Measurements from ENCODE around the gene HOXA3. TPM values are rescaled to one million over a fixed set of nuclear protein-coding genes. Genes with fewer than 3 reads are reported as not detected.

HOXA3 gene
- total RNA-seq, 1 donor from 2014 or later = not detected

GRCh38 chr7:27148756-27149641 lies 3.4 kb downstream of the HOXA3 start:
- no peak overlapping the region for H3K4me3 Mint-ChIP-seq (ENCODE audit: unreplicated experiment)
- no peak for DNase-seq
- peaks cover 54% of the 10 kb centered on the region for H3K27me3 Mint-ChIP-seq (ENCODE audit: unreplicated experiment)
- H3K27ac Mint-ChIP-seq (ENCODE audit: unreplicated experiment) = no peak overlapping the region
- peaks cover 7% of the 10 kb centered on the region for H3K9me3 Mint-ChIP-seq (ENCODE audit: unreplicated experiment)
- no peaks in the 10 kb centered on the region for H3K4me1 Mint-ChIP-seq (ENCODE audit: low read depth, unreplicated experiment)
- TF ChIP-seq CTCF (IDR thresholded peaks at IDR 0.05; ENCODE audit: partially characterized antibody, unreplicated experiment) = no peak
- peaks cover 17% of the 10 kb centered on the region for H3K36me3 Mint-ChIP-seq (ENCODE audit: unreplicated experiment)

- Mint-ChIP-seq H3K27me3 (ENCODE audit: unreplicated experiment) (peaks cover 48% of the 10 kb centered on the region), H3K4me1 (ENCODE audit: low read depth, unreplicated experiment) (no peaks in the 10 kb centered on the region), H3K9me3 (ENCODE audit: unreplicated experiment) (peaks cover 4% of the 10 kb centered on the region), H3K27ac (ENCODE audit: unreplicated experiment) (no peak overlapping the region), H3K4me3 (ENCODE audit: unreplicated experiment) (peak overlapping the region; percentile 46), H3K36me3 (ENCODE audit: unreplicated experiment) (peaks cover 13% of the 10 kb centered on the region)
- no peak for DNase-seq
- no peak for TF ChIP-seq CTCF (IDR thresholded peaks at IDR 0.05; ENCODE audit: partially characterized antibody, unreplicated experiment)
Observed at GRCh38 chr7:27148031-27148755, 4.2 kb downstream of the HOXA3 start.

- peak within 1 kb of the TSS; percentile 46 for H3K4me3 Mint-ChIP-seq (ENCODE audit: unreplicated experiment)
- H3K36me3 Mint-ChIP-seq (ENCODE audit: unreplicated experiment) = peaks cover 13% of the 10 kb centered on the region
- no peak for DNase-seq
- no peak within 1 kb of the TSS for H3K27ac Mint-ChIP-seq (ENCODE audit: unreplicated experiment)
- H3K27me3 Mint-ChIP-seq (ENCODE audit: unreplicated experiment) = peaks cover 48% of the 10 kb centered on the region
- no peaks in the 10 kb centered on the region for H3K4me1 Mint-ChIP-seq (ENCODE audit: low read depth, unreplicated experiment)
- no peak for TF ChIP-seq CTCF (IDR thresholded peaks at IDR 0.05; ENCODE audit: partially characterized antibody, unreplicated experiment)
- peaks cover 4% of the 10 kb centered on the region for H3K9me3 Mint-ChIP-seq (ENCODE audit: unreplicated experiment)
Observed at GRCh38 chr7:27147199-27148030, 5.0 kb downstream of the HOXA3 start, which contains the start of gene HOXA6. Gene HOXA6, minus strand, starts transcription at chr7:27147774. Its CDS starts 25 bp downstream, at chr7:27147749.

GRCh38 chr7:27146491-27147198 lies 5.7 kb downstream of the HOXA3 start:
- H3K9me3 Mint-ChIP-seq (ENCODE audit: unreplicated experiment) = peaks cover 4% of the 10 kb centered on the region

More at GRCh38 chr7:27146491-27147198, 5.7 kb downstream of the HOXA3 start:
- Mint-ChIP-seq H3K36me3 (ENCODE audit: unreplicated experiment) (peaks cover 13% of the 10 kb centered on the region), H3K27me3 (ENCODE audit: unreplicated experiment) (peaks cover 48% of the 10 kb centered on the region), H3K4me3 (ENCODE audit: unreplicated experiment) (no peak overlapping the region), H3K4me1 (ENCODE audit: low read depth, unreplicated experiment) (no peaks in the 10 kb centered on the region), H3K27ac (ENCODE audit: unreplicated experiment) (no peak overlapping the region)
- TF ChIP-seq CTCF (IDR thresholded peaks at IDR 0.05; ENCODE audit: partially characterized antibody, unreplicated experiment) = no peak
- no peak for DNase-seq
